Cardiac muscle cell (in vitro differentiated cells and primary cell): ENCODE measurements around the gene DGCR6. TPM values are rescaled to one million over a fixed set of nuclear protein-coding genes. Genes with fewer than 3 reads are reported as not detected.
"Not testable (repeated sequence)": the region's sequence is repeated elsewhere in the genome, so short reads cannot be mapped to it uniquely, and the experiment has no call there.

Source experiments
- DNase-seq, 2 donors: peaks; one replicate each; pipeline versions ENCODE4 v3.0.0 to v3.0.0-alpha.2; 2010 to 2017; ENCODE audit warnings: low read depth in 1 of 2, low spot score in 1 of 2
- H3K27ac ChIP-seq: fragments of 200-600 bp; sonication (generic); 2 replicates; pipeline ENCODE4 v1.5.1; 2016
- H3K27me3 ChIP-seq: fragments of 200-600 bp; sonication (generic); 2 replicates; pipeline ENCODE4 v1.6.0; 2016; ENCODE audit warnings: control low read depth
- H3K36me3 ChIP-seq: fragments of 200-600 bp; sonication (generic); 2 replicates; pipeline ENCODE4 v1.5.1; 2016; ENCODE audit warnings: control low read depth
- H3K4me1 ChIP-seq: fragments of 200-600 bp; sonication (generic); 2 replicates; pipeline ENCODE4 v1.8.1; 2017; ENCODE audit warnings: low read depth, mild to moderate bottlenecking, mixed run types
- H3K4me3 ChIP-seq: fragments of 200-600 bp; sonication (generic); 2 replicates; pipeline ENCODE4 v1.5.1; 2016; ENCODE audit warnings: mild to moderate bottlenecking
- H3K9me3 ChIP-seq: fragments of 200-600 bp; sonication (generic); 2 replicates; pipeline ENCODE4 v1.5.1; 2017; ENCODE audit warnings: low read depth, mild to moderate bottlenecking, control low read depth
- polyA plus RNA-seq: library from polyadenylated mRNA; unstranded; fragments of >200 nt; fragmentation: Nextera tagmentation; extraction: Ambion mirVana; gene quantifications from 2 replicates; pipeline ENCODE4 v1.2.1, GENCODE V29; 2016
- total RNA-seq: library from RNA; depleted of rRNA; stranded (reverse); fragments of >200 nt; gene quantifications from 2 replicates; pipeline ENCODE4 v1.2.3, GENCODE V29; 2016
- TF ChIP-seq, protein P1 (sequence below): IDR thresholded peaks from 2 replicates; pipeline ENCODE4 v1.5.1; 2012; ENCODE audit warnings: low read depth, mild to moderate bottlenecking, low read length

The DGCR6 gene
- total and polyA plus RNA-seq, 2 experiments from 2014 or later = 26.2 to 41.4 TPM

DNA sequence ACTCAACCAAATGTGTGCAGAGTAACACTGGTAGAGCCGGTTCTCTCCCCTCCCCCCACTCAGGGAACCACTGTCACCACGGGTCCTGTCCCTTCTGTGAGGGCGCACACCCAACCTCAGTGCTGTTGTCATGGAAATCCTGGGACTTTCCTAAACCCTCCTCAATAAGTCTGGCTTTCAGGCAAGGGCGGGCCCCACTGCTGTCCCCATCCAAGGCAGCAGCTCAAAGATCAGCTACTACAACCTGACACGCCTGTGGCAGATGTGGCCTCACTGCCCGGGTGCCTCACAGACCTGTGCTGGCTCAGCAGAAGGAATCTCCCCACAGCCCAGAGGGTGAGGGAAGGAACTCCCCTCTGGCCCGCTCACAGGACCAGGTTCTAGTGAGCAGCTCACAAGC, 27.8 kb downstream of the DGCR6 start:
- no peak for DNase-seq
- Histone ChIP-seq H3K36me3 (no peaks in the 10 kb centered on the region), H3K27ac (no peak overlapping the region), H3K27me3 (no peaks in the 10 kb centered on the region), H3K9me3 (no peaks in the 10 kb centered on the region), H3K4me3 (no peak overlapping the region), H3K4me1 (no peaks in the 10 kb centered on the region)
- TF ChIP-seq, protein P1, sequence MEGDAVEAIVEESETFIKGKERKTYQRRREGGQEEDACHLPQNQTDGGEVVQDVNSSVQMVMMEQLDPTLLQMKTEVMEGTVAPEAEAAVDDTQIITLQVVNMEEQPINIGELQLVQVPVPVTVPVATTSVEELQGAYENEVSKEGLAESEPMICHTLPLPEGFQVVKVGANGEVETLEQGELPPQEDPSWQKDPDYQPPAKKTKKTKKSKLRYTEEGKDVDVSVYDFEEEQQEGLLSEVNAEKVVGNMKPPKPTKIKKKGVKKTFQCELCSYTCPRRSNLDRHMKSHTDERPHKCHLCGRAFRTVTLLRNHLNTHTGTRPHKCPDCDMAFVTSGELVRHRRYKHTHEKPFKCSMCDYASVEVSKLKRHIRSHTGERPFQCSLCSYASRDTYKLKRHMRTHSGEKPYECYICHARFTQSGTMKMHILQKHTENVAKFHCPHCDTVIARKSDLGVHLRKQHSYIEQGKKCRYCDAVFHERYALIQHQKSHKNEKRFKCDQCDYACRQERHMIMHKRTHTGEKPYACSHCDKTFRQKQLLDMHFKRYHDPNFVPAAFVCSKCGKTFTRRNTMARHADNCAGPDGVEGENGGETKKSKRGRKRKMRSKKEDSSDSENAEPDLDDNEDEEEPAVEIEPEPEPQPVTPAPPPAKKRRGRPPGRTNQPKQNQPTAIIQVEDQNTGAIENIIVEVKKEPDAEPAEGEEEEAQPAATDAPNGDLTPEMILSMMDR = no peak

DNA sequence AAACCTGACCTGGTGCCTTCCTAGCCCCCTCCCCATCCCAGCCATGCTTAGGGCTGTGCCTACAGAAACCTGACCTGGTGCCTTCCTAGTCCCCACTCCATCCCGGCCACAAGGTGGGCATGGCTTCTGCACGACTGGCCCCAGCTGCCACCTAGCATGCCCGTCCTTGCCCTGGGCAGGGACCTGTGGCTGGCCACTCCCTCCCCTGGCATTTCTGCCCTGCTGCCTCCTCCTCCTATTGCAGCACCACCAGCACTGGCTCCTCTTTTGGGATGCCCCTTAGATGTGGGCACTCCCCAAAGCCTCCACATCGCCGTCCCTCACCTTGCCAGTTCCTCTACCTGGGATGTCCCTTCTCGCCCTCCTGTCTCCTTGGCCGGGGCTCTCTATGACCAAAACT, 28.6 kb downstream of the DGCR6 start:
- H3K4me3 ChIP-seq, H3K9me3 ChIP-seq, DNase-seq, H3K36me3 ChIP-seq, H3K27ac ChIP-seq, H3K27me3 ChIP-seq, H3K4me1 ChIP-seq: not testable (repeated sequence)

DNA sequence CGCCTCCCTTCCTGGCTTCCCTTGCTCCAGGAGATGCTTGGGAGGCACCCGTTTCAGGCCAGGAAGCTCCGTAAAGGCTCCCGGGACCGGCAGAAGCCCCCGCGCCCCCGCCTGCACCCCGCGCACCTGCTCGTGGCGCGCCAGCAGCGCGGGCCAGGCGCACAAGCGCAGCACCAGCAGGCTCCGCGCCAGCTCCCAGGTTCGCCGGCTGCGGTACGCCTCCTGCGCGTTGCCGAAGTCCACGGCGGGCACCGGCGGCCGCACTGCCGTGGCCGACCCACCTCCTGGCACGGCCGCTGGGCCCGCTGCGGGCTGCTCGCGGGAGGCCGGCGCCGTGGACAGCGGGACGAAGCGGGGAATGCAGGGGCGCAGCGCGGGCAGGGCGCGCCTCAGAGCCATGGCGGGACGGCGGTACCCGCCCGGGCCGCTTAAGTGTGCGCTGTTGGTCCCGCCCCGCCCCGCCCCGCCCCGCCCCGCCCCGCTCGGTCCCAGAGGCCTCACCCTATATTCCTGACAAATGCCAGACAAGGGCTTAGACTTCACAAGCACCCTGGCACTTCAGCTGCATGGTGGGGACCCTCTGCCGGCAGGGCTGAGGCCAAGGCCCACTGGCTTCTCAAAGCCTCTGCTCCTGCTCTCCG, 29.9 kb downstream of the DGCR6 start, which contains the start of gene PRODH:
Gene PRODH (minus strand): TSS at position 405 of the 641 bp plus-strand sequence. CDS start 6 bp downstream, at position 399.
- H3K9me3 ChIP-seq = no peaks in the 10 kb centered on the region
- H3K4me3 ChIP-seq = no peak within 1 kb of the TSS
- H3K27ac ChIP-seq = no peak within 1 kb of the TSS
- H3K27me3 ChIP-seq = no peaks in the 10 kb centered on the region
- no peaks in the 10 kb centered on the region for H3K4me1 ChIP-seq
- TF ChIP-seq, protein P1 = no peak
- no peak for DNase-seq
- H3K36me3 ChIP-seq = no peaks in the 10 kb centered on the region

DNA sequence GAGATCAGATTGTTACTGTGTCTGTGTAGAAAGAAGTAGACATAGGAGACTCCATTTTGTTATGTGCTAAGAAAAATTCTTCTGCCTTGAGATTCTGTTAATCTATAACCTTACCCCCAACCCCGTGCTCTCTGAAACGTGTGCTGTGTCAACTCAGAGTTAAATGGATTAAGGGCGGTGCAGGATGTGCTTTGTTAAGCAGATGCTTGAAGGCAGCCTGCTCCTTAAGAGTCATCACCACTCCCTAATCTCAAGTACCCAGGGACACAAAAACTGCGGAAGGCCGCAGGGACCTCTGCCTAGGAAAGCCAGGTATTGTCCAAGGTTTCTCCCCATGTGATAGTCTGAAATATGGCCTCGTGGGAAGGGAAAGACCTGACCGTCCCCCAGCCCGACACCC, 32.6 kb downstream of the DGCR6 start:
- H3K27ac ChIP-seq, H3K27me3 ChIP-seq, DNase-seq, H3K36me3 ChIP-seq, H3K9me3 ChIP-seq, H3K4me1 ChIP-seq, H3K4me3 ChIP-seq: not testable (repeated sequence)

DNA sequence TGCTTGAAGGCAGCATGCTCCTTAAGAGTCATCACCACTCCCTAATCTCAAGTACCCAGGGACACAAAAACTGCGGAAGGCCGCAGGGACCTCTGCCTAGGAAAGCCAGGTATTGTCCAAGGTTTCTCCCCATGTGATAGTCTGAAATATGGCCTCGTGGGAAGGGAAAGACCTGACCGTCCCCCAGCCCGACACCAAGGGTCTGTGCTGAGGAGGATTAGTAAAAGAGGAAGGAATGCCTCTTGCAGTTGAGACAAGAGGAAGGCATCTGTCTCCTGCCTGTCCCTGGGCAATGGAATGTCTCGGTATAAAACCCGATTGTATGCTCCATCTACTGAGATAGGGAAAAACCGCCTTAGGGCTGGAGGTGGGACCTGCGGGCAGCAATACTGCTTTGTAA, 41.0 kb downstream of the DGCR6 start:
- not testable (repeated sequence) for H3K4me1 ChIP-seq, H3K27ac ChIP-seq, H3K9me3 ChIP-seq, H3K27me3 ChIP-seq, H3K36me3 ChIP-seq, DNase-seq, H3K4me3 ChIP-seq

DNA sequence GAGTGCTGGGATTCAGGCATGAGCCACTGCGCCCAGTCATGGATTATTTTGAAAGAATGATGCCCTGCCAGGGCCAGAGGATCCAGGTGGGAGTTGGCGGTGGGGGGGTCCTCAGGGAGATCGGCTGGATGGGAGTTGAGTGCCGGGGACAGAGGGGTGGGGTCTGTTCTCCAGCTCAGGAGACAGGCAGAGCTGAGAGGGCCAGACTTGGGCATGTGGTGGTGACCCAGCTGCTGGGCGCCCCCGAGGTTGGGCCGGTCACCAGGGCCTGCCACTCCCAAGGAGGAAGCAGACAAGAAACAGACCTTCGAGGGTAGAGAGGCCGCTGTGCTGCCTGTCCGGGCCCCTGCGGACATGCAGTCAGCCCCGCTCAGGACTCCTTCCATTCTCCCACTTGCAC, 41.8 kb downstream of the DGCR6 start:
- Histone ChIP-seq H3K4me3 (no peak overlapping the region), H3K4me1 (no peaks in the 10 kb centered on the region), H3K36me3 (no peaks in the 10 kb centered on the region), H3K9me3 (no peaks in the 10 kb centered on the region), H3K27me3 (no peaks in the 10 kb centered on the region), H3K27ac (no peak overlapping the region)
- no peak for DNase-seq
- TF ChIP-seq, protein P1 = no peak

DNA sequence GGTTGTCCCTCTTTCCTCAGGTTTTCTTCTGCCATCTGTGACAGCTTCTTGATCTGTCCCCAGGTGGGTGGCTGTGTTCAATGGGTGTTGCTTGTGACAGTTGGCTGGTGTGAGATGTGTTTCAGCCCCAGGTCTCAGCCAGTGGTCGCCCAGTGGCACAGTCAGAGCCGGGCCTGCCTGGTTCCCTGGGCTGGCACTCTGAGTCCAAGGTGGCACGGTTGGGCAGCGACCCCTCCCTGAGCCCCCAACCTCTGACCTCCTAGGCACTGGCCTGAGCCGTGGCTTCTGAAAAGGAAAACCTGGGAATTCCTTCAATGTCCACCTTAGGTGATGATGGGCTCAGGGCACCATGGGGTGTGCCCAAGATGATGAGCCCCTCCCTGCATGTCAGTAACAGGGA, 44.0 kb downstream of the DGCR6 start:
- Histone ChIP-seq H3K4me1 (no peaks in the 10 kb centered on the region), H3K36me3 (no peaks in the 10 kb centered on the region), H3K27me3 (no peaks in the 10 kb centered on the region), H3K27ac (no peak overlapping the region), H3K4me3 (no peak overlapping the region), H3K9me3 (no peaks in the 10 kb centered on the region)
- TF ChIP-seq, protein P1 = no peak
- DNase-seq = no peak
